ENCODE results near the gene ZRANB1.

The ZRANB1 gene

GRCh38 chr10:124996127-124996853 lies 54.4 kb downstream of the ZRANB1 start:
- DNase-seq: no peak

- no peak for DNase-seq
Observed at GRCh38 chr10:124996854-124997215, 54.9 kb downstream of the ZRANB1 start.

- DNase-seq: no peak
Observed at GRCh38 chr10:124997306-124997705, 55.4 kb downstream of the ZRANB1 start.

- no peak for DNase-seq
Observed at GRCh38 chr10:124997771-124998623, 56.1 kb downstream of the ZRANB1 start.

- no peak for DNase-seq
Observed at GRCh38 chr10:124998624-124999291, 56.8 kb downstream of the ZRANB1 start.

- DNase-seq: no peak
Observed at GRCh38 chr10:124999433-125000365, 57.8 kb downstream of the ZRANB1 start.

GRCh38 chr10:125000366-125001312 lies 58.7 kb downstream of the ZRANB1 start:
- DNase-seq: no peak

GRCh38 chr10:125001313-125002046 lies 59.6 kb downstream of the ZRANB1 start:
- DNase-seq: no peak

GRCh38 chr10:125002047-125002422 lies 60.1 kb downstream of the ZRANB1 start:
- no peak for DNase-seq

- no peak for DNase-seq
Observed at GRCh38 chr10:125002423-125003145, 60.7 kb downstream of the ZRANB1 start.

GRCh38 chr10:125003146-125003900 lies 61.4 kb downstream of the ZRANB1 start:
- DNase-seq: no peak

GRCh38 chr10:125003901-125004467 lies 62.1 kb downstream of the ZRANB1 start:
- no peak for DNase-seq

- no peak for DNase-seq
Observed at GRCh38 chr10:125004571-125005311, 62.8 kb downstream of the ZRANB1 start.

GRCh38 chr10:125005312-125006187 lies 63.6 kb downstream of the ZRANB1 start:
- DNase-seq: no peak

- no peak for DNase-seq
Observed at GRCh38 chr10:125006188-125006680, 64.3 kb downstream of the ZRANB1 start.

GRCh38 chr10:125006921-125007426 lies 65.1 kb downstream of the ZRANB1 start:
- DNase-seq: no peak

- DNase-seq: no peak
Observed at GRCh38 chr10:125007436-125007835, 65.5 kb downstream of the ZRANB1 start.
